HepG2 (cell line): Measurements from ENCODE around the gene MRM3. TPM values are rescaled to one million over a fixed set of nuclear protein-coding genes. Genes with fewer than 3 reads are reported as not detected.

Experiments
- ATAC-seq: fragments of 200-7000 bp; cut with Tn5 transposase; 3 replicates; pipeline ENCODE4 v1.9.1; 2020; ENCODE audit warnings: mild to moderate bottlenecking, moderate library complexity
- BruUV-seq: library from RNA; stranded (reverse); fragments of 400-500 nt; replicated peaks from 2 replicates; lab custom pipeline; 2021; lab: Mats Ljungman, UMichigan
- CTCF ChIA-PET: fragments of 300-600 bp; formaldehyde crosslinking; extraction: SDS; loops from one replicate; lab custom pipeline; 2021; ENCODE audit warnings: low total read pairs, inconsistent platforms, low intra/inter-chr PET ratio; lab: Yijun Ruan, JAX
- POLR2A ChIA-PET: fragments of 350-600 bp; sonication (Branson Sonifier 250); formaldehyde crosslinking; loops from one replicate; lab custom pipeline; 2020; ENCODE audit warnings: antibody characterized with exemption, inconsistent platforms; lab: Yijun Ruan, JAX
- DNase-seq: peaks from one replicate; pipeline ENCODE4 v3.0.0-alpha.2; 2015; ENCODE audit warnings: low spot score
- FAIRE-seq: peaks from 3 replicates; lab custom pipeline; 2011; peaks lifted over from hg19 to GRCh38; lab: Jason Lieb, UNC
- H2AFZ ChIP-seq: one replicate; pipeline ENCODE4 v1.6.1; 2011; ENCODE audit warnings: low read length, inconsistent platforms
- H3K27ac ChIP-seq: fragments of 300-600 bp; 3 replicates; pipeline ENCODE4 v1.8.0; 2011; ENCODE audit warnings: mixed run types, mild to moderate bottlenecking, mixed read lengths, low read length, inconsistent platforms; ENCODE audit not compliant: insufficient read depth; ENCODE audit errors: extremely low read length
- H3K27me3 ChIP-seq, 2 experiments: fragments of 200-600 bp in 1 of 2; 2 replicates in 1 of 2; 3 replicates in 1 of 2; pipeline versions ENCODE4 v1.6.0 to v1.8.0; 2011; ENCODE audit warnings: low read length in 2 of 2, mild to moderate bottlenecking in 2 of 2, moderate library complexity in 2 of 2, inconsistent platforms in 1 of 2; ENCODE audit not compliant: insufficient read depth in 2 of 2, control insufficient read depth in 1 of 2
- H3K36me3 ChIP-seq, 2 experiments: fragments of 200-600 bp in 1 of 2; replicated peaks in 1 of 2; 2 replicates in 1 of 2; 3 replicates in 1 of 2; pipeline versions ENCODE4 v1.5.1 to v1.8.0; 2011; ENCODE audit warnings: low read length in 2 of 2, inconsistent platforms in 1 of 2; ENCODE audit not compliant: insufficient read depth in 2 of 2, control insufficient read depth in 1 of 2
- H3K4me1 ChIP-seq: 2 replicates; pipeline ENCODE4 v1.5.1; 2012; ENCODE audit warnings: low read length, inconsistent platforms; ENCODE audit not compliant: insufficient read depth
- H3K4me2 ChIP-seq: 2 replicates; pipeline ENCODE4 v1.6.0; 2011; ENCODE audit warnings: low read depth, low read length, inconsistent platforms
- H3K4me3 ChIP-seq, 3 experiments: fragments of 200-600 bp in 1 of 3; sonication (generic), shearing (Covaris generic) in 1 of 3; replicated peaks in 1 of 3; 2 replicates each; pipeline ENCODE4 v1.5.1; 2011 to 2016; ENCODE audit warnings: low read length in 3 of 3, inconsistent platforms in 2 of 3, low read depth in 2 of 3, mild to moderate bottlenecking in 2 of 3, control low read depth in 1 of 3, mixed read lengths in 1 of 3; ENCODE audit not compliant: insufficient read depth in 1 of 3
- H3K79me2 ChIP-seq: one replicate; pipeline ENCODE4 v1.6.1; 2011; ENCODE audit warnings: low read length, inconsistent platforms; ENCODE audit not compliant: insufficient read depth
- H3K9ac ChIP-seq: 2 replicates; pipeline ENCODE4 v1.6.0; 2011; ENCODE audit warnings: mild to moderate bottlenecking, low read depth, low read length, inconsistent platforms; ENCODE audit not compliant: insufficient read depth
- H3K9me3 ChIP-seq: 2 replicates; pipeline ENCODE4 v1.5.1; 2012; ENCODE audit warnings: mild to moderate bottlenecking, low read length
- H4K20me1 ChIP-seq: 2 replicates; pipeline ENCODE4 v1.6.0; 2011; ENCODE audit warnings: inconsistent platforms, mild to moderate bottlenecking, low read length, moderate library complexity; ENCODE audit not compliant: insufficient read depth
- CCAR2 ChIP-seq: fragments of 200-400 bp; formaldehyde crosslinking; optimal IDR thresholded peaks from 2 replicates; pipeline ENCODE3; 2018; ENCODE audit warnings: low read depth, mild to moderate bottlenecking, low read length, moderate library complexity
- GABPA ChIP-seq, 2 experiments: IDR thresholded peaks; 2 replicates each; pipeline ENCODE4 v1.6.1; 2011 to 2016; ENCODE audit warnings: low read depth in 2 of 2, low read length in 1 of 2, missing biosample characterization in 1 of 2, missing genetic modification characterization in 1 of 2
- NR1H2 ChIP-seq: sonication (generic); formaldehyde crosslinking; IDR thresholded peaks from 2 replicates; pipeline ENCODE4 v1.8.1; 2022; ENCODE audit warnings: low read depth, missing genetic modification reagents, borderline replicate concordance
- TCF7L2 ChIP-seq: IDR thresholded peaks from 2 replicates; pipeline ENCODE4 v1.6.1; 2011; ENCODE audit warnings: mild to moderate bottlenecking, low read depth, low read length, moderate library complexity
- ZNF326 ChIP-seq: sonication (generic); formaldehyde crosslinking; IDR thresholded peaks from 2 replicates; pipeline ENCODE4 v1.4.0; 2020; ENCODE audit warnings: missing genetic modification reagents, borderline replicate concordance
- WGBS: methylation state at CpG from one replicate; pipeline ENCODE4 v1.1.6; 2017; ENCODE audit warnings: low lambda C conversion rate; 5-methylcytosine and 5-hydroxymethylcytosine counted together
- in situ Hi-C: cut with HindIII; loops from 2 replicates; pipeline ENCODE4 v1.10.0; 2017; ENCODE audit warnings: low pct_unique_long_range_greater_than_20kb; ENCODE audit not compliant: extremely low pct_ligation_motif_present
- intact Hi-C: fragments of 100-400 bp; cut with micrococcal nuclease; formaldehyde crosslinking; loops from one replicate; pipeline ENCODE4 v1.10.0; 2022; ENCODE audit not compliant: unreplicated experiment
- polyA plus RNA-seq, 8 experiments: library from polyadenylated mRNA; depleted of rRNA in 3 of 8; stranded (reverse) in 7 of 8; unstranded in 1 of 8; fragments of >200 nt; fragmentation: Illumina TruSeq in 4 of 8; extraction: Trizol in 4 of 8; gene quantifications; 2 replicates each; pipeline versions ENCODE4 v1.2.1 to v1.2.3, GENCODE V29; 2011 to 2016; ENCODE audit warnings: low read depth in 4 of 8, missing spikeins in 1 of 8, mixed read lengths in 1 of 8; ENCODE audit not compliant: insufficient read depth in 1 of 8
- total RNA-seq, 5 experiments: library from RNA; depleted of rRNA; stranded (reverse); fragments of >200 nt; fragmentation: Illumina TruSeq; extraction: Trizol; gene quantifications; 2 replicates each; pipeline ENCODE4 v1.2.3, GENCODE V29; 2016; ENCODE audit warnings: low read depth in 1 of 5
- TF ChIP-seq, protein P1 (sequence below): IDR thresholded peaks from 2 replicates; pipeline ENCODE4 v1.4.0; 2020; ENCODE audit warnings: mild to moderate bottlenecking, missing genetic modification reagents
- TF ChIP-seq, protein P2 (sequence below): sonication (generic); formaldehyde crosslinking; IDR thresholded peaks from 2 replicates; pipeline ENCODE4 v1.8.1; 2022; ENCODE audit warnings: mild to moderate bottlenecking, missing genetic modification reagents

The MRM3 gene
- total and polyA plus RNA-seq, 2 of the 13 experiments (the other 11 are each of a cell fraction or from before 2014, with no cell fraction given): 12.3 to 25.5 TPM

GRCh38 chr17:732902-733720 is 49.0 kb upstream of the MRM3 start (continued):
- TF ChIP-seq, protein P1, sequence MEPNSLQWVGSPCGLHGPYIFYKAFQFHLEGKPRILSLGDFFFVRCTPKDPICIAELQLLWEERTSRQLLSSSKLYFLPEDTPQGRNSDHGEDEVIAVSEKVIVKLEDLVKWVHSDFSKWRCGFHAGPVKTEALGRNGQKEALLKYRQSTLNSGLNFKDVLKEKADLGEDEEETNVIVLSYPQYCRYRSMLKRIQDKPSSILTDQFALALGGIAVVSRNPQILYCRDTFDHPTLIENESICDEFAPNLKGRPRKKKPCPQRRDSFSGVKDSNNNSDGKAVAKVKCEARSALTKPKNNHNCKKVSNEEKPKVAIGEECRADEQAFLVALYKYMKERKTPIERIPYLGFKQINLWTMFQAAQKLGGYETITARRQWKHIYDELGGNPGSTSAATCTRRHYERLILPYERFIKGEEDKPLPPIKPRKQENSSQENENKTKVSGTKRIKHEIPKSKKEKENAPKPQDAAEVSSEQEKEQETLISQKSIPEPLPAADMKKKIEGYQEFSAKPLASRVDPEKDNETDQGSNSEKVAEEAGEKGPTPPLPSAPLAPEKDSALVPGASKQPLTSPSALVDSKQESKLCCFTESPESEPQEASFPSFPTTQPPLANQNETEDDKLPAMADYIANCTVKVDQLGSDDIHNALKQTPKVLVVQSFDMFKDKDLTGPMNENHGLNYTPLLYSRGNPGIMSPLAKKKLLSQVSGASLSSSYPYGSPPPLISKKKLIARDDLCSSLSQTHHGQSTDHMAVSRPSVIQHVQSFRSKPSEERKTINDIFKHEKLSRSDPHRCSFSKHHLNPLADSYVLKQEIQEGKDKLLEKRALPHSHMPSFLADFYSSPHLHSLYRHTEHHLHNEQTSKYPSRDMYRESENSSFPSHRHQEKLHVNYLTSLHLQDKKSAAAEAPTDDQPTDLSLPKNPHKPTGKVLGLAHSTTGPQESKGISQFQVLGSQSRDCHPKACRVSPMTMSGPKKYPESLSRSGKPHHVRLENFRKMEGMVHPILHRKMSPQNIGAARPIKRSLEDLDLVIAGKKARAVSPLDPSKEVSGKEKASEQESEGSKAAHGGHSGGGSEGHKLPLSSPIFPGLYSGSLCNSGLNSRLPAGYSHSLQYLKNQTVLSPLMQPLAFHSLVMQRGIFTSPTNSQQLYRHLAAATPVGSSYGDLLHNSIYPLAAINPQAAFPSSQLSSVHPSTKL (CRISPR knock-in tag): no peak
- TF ChIP-seq, protein P2, sequence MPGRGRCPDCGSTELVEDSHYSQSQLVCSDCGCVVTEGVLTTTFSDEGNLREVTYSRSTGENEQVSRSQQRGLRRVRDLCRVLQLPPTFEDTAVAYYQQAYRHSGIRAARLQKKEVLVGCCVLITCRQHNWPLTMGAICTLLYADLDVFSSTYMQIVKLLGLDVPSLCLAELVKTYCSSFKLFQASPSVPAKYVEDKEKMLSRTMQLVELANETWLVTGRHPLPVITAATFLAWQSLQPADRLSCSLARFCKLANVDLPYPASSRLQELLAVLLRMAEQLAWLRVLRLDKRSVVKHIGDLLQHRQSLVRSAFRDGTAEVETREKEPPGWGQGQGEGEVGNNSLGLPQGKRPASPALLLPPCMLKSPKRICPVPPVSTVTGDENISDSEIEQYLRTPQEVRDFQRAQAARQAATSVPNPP (CRISPR knock-in tag): 0 out of 2 replicates have a peak, but pooled peaks have one; percentile 8
- TF ChIP-seq NR1H2 (CRISPR knock-in tag): no peak
- no peak for TF ChIP-seq ZNF326 (CRISPR knock-in tag)
- no peak for TF ChIP-seq CCAR2

DNA sequence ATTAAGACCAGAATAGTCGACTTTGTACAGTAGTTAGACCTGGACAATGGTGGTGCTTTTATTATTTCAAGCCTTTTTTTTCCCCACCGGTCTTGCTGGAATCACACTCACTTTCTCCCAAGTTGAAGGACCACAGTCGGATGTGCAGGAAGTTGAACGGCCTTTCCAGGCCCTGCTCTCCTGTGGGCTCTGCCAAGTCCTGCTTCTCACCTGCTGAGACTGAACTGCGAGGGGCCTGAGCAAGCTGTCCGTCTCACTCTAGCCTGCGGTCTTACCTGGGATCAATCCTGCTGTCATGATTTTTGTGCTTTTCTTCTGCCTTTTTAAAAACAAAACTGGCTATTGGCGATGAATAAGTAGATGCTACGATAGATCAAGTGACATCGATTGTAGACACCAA is 48.4 kb upstream of the MRM3 start:
- BruUV-seq: no TSS peak
- peaks cover 53% of the 10 kb centered on the region for H3K4me1 ChIP-seq
- H3K9me3 ChIP-seq: no peaks in the 10 kb centered on the region
- H3K27me3 ChIP-seq: no peaks in the 10 kb centered on the region
- intact Hi-C loops: no loop called here
- TF ChIP-seq GABPA (IDR thresholded peaks at IDR 0.05; ENCODE audit: low read depth, low read length) (no peak), GABPA (CRISPR knock-in tag; IDR thresholded peaks at IDR 0.05; ENCODE audit: low read depth) (0 out of 2 replicates have a peak, but pooled peaks have one; percentile 23), TCF7L2 (no peak)
- ChIA-PET CTCF (no interaction called here), POLR2A (interaction anchor here (0.8 to 1.2 kb wide), 2 partner anchors 11 to 19 kb away, joined by 3 read pairs; no protein-coding TSS in a partner anchor)
- no peaks in the 10 kb centered on the region for H4K20me1 ChIP-seq
- 57% methylated on average over 10 of the region's 10 CpGs for WGBS
- H3K79me2 ChIP-seq: peaks cover 28% of the 10 kb centered on the region
- FAIRE-seq (no peak), DNase-seq (no peak), ATAC-seq (no peak; the same call in 2 of the 3 replicates)
- peak overlapping the region; percentile 69 to 86 (median 81) for H3K4me3 ChIP-seq
- H3K9ac ChIP-seq: peak overlapping the region; percentile 85
- in situ Hi-C loops: no loop called here
- H3K27ac ChIP-seq: peak overlapping the region; percentile 80
- H3K4me2 ChIP-seq: peak overlapping the region; percentile 97
- H3K36me3 ChIP-seq: peaks cover 5 to 12% of the 10 kb centered on the region in 2 experiments; a peak in 4 of 5 replicates
- no peak overlapping the region for H2AFZ ChIP-seq
